ENCODE measurements around the gene RALBP1.

DNA sequence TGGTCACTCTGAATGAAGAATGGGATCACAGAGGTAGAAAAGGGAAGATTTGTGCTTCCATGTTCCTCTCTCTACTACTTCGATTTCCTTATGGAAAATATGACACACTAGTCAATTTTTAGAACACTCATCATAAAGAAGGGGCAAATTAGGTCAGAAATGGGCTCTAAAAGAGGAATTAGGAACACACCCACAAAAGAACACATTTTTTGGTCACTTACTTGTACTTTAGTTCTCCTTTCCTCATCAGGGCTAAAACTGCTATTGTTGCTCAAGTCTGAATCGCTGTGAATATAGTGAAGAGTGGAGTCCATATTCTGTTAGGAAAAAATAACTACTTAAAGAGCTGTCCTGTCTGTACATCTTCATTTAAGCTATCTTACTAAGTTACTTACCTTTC lies 86.4 kb downstream of the RALBP1 start:
- TF ChIP-seq CTCF (IDR thresholded peaks at IDR 0.05) (no peak), REST (IDR thresholded peaks at IDR 0.05; ENCODE audit: insufficient read depth in 1 of 2, low read depth in 2 of 2, low read length in 1 of 2) (no peak), POLR2AphosphoS5 (IDR thresholded peaks at IDR 0.05; ENCODE audit: low read depth, low read length) (no peak), TCF7L2 (IDR thresholded peaks at IDR 0.05; ENCODE audit: low read depth, low read length) (no peak)

Measured in Panc1 (cell line).